Endothelial cell of umbilical vein (primary cell): ENCODE data around the gene ARHGEF6. TPM values are rescaled to one million over a fixed set of nuclear protein-coding genes. Genes with fewer than 3 reads are reported as not detected.

Experiments
- BruUV-seq: library from RNA; stranded (reverse); fragments of 400-500 nt; replicated peaks from 2 replicates; lab custom pipeline; 2021; lab: Mats Ljungman, UMichigan
- CTCF ChIA-PET: fragments of 300-600, 350-600 bp; sonication (Branson Sonifier 250); formaldehyde crosslinking; loops from one replicate; lab custom pipeline; 2021; ENCODE audit warnings: antibody characterized with exemption, inconsistent platforms; lab: Charles Lee
- POLR2A ChIA-PET: fragments of 300-600, 350-600 bp; sonication (Branson Sonifier 250); formaldehyde crosslinking; loops from one replicate; lab custom pipeline; 2021; ENCODE audit warnings: antibody characterized with exemption, inconsistent platforms; lab: Charles Lee
- DNase-seq: peaks from one replicate; pipeline ENCODE4 v3.0.0-alpha.2; 2011; ENCODE audit warnings: low read depth, low spot score
- FAIRE-seq: peaks from 2 replicates; lab custom pipeline; 2011; peaks lifted over from hg19 to GRCh38; lab: Jason Lieb, UNC
- H2AFZ ChIP-seq: 2 replicates; pipeline ENCODE4 v1.6.0; 2012; ENCODE audit warnings: low read depth, low read length, control low read depth, inconsistent platforms
- H3K27ac ChIP-seq: 2 replicates; pipeline ENCODE4 v1.5.1; 2011; ENCODE audit warnings: low read depth, mild to moderate bottlenecking, control low read depth, low read length, moderate library complexity; ENCODE audit not compliant: insufficient read depth
- H3K27me3 ChIP-seq, 2 experiments: 2 replicates each; pipeline versions ENCODE4 v1.6.0 to v1.6.1; 2011; ENCODE audit warnings: low read length in 2 of 2, mixed read lengths in 1 of 2; ENCODE audit not compliant: control insufficient read depth in 2 of 2, insufficient read depth in 2 of 2
- H3K36me3 ChIP-seq, 2 experiments: 2 replicates in 1 of 2; 3 replicates in 1 of 2; pipeline ENCODE4 v1.5.1; 2011; ENCODE audit warnings: low read length in 2 of 2, mild to moderate bottlenecking in 1 of 2, moderate library complexity in 1 of 2; ENCODE audit not compliant: control insufficient read depth in 2 of 2, insufficient read depth in 2 of 2; ENCODE audit errors: extremely low read depth in 1 of 2
- H3K4me1 ChIP-seq: 3 replicates; pipeline ENCODE4 v1.5.1; 2011; ENCODE audit warnings: mild to moderate bottlenecking, low read length; ENCODE audit not compliant: control insufficient read depth, insufficient read depth; ENCODE audit errors: extremely low read depth
- H3K4me2 ChIP-seq: 2 replicates; pipeline ENCODE4 v1.6.1; 2011; ENCODE audit warnings: low read length, control low read depth, mixed read lengths; ENCODE audit not compliant: insufficient read depth
- H3K4me3 ChIP-seq, 3 experiments: fragments of 200-600 bp in 1 of 3; sonication (generic), shearing (Covaris generic) in 1 of 3; replicated peaks in 1 of 3; 2 replicates each; pipeline ENCODE4 v1.5.1; 2011 to 2016; ENCODE audit warnings: control low read depth in 3 of 3, low read length in 3 of 3, mild to moderate bottlenecking in 2 of 3, inconsistent platforms in 1 of 3, low read depth in 1 of 3, moderate library complexity in 1 of 3; ENCODE audit not compliant: insufficient read depth in 1 of 3
- H3K79me2 ChIP-seq: 2 replicates; pipeline ENCODE4 v1.6.0; 2012; ENCODE audit warnings: low read length, inconsistent platforms; ENCODE audit not compliant: control insufficient read depth, insufficient read depth
- H3K9ac ChIP-seq: replicated peaks from 2 replicates; pipeline ENCODE3; 2011; ENCODE audit warnings: low read length, control low read depth; ENCODE audit not compliant: insufficient read depth; ENCODE audit errors: extremely low read depth
- H3K9me1 ChIP-seq: replicated peaks from 3 replicates; pipeline ENCODE4 v1.6.0; 2011; ENCODE audit warnings: mild to moderate bottlenecking, low read length; ENCODE audit not compliant: control insufficient read depth, insufficient read depth; ENCODE audit errors: extremely low read depth
- H3K9me3 ChIP-seq: replicated peaks from 2 replicates; pipeline ENCODE4 v1.5.1; 2012; ENCODE audit warnings: low read length, inconsistent platforms; ENCODE audit not compliant: control insufficient read depth, insufficient read depth
- H4K20me1 ChIP-seq: replicated peaks from 2 replicates; pipeline ENCODE3; 2011; ENCODE audit warnings: mild to moderate bottlenecking, low read length; ENCODE audit not compliant: control insufficient read depth, insufficient read depth; ENCODE audit errors: extremely low read depth
- CTCF ChIP-seq, 2 donors: IDR thresholded peaks; 1 replicate in 1 of 2; 2 replicates in 1 of 2; pipeline ENCODE4 v1.5.1; 2011; ENCODE audit warnings: low read length in 2 of 2, mild to moderate bottlenecking in 2 of 2, moderate library complexity in 2 of 2, control low read depth in 1 of 2, inconsistent platforms in 1 of 2, low read depth in 1 of 2; ENCODE audit not compliant: insufficient read depth in 1 of 2; ENCODE audit errors: extremely low read depth in 1 of 2
- GATA2 ChIP-seq: IDR thresholded peaks from 2 replicates; pipeline ENCODE4 v1.7.0; 2011; ENCODE audit warnings: low read depth, mild to moderate bottlenecking, moderate library complexity, mixed read lengths, low read length; ENCODE audit not compliant: insufficient read length, insufficient read depth
- MAX ChIP-seq: IDR thresholded peaks from 2 replicates; pipeline ENCODE4 v1.6.1; 2011; ENCODE audit not compliant: insufficient read depth, insufficient read length
- MYC ChIP-seq: IDR thresholded peaks from one replicate; pipeline ENCODE4 v1.6.1; 2011; ENCODE audit warnings: mild to moderate bottlenecking, low read depth, low read length
- POLR2AphosphoS5 ChIP-seq: IDR thresholded peaks from 2 replicates; pipeline ENCODE4 v1.6.1; 2012; ENCODE audit warnings: low read depth, mild to moderate bottlenecking, control low read depth, low read length, moderate library complexity; ENCODE audit not compliant: insufficient read depth
- dilution Hi-C: fragments of 300-500 bp; cut with MboI; formaldehyde crosslinking; loops from one replicate; pipeline ENCODE4 v1.15.0; 2019; ENCODE audit warnings: low sequenced_read_pairs; ENCODE audit not compliant: extremely low pct_ligation_motif_present
- intact Hi-C: fragments of 100-400 bp; cut with micrococcal nuclease; formaldehyde crosslinking; loops from one replicate; pipeline ENCODE4 v1.10.0; 2022
- polyA plus RNA-seq, 4 experiments: library from polyadenylated mRNA; depleted of rRNA in 3 of 4; stranded (reverse) in 3 of 4; unstranded in 1 of 4; fragments of >200 nt; gene quantifications; 2 replicates each; pipeline versions ENCODE4 v1.2.1 to v1.2.3, GENCODE V29; 2011 to 2012; ENCODE audit warnings: missing spikeins in 1 of 4
- total RNA-seq: library from RNA; stranded (reverse); gene quantifications from 2 replicates; pipeline ENCODE4 v1.2.3, GENCODE V29; 2021

Gene ARHGEF6
- total and polyA plus RNA-seq, 2 donors (not counting 3 experiments of a cell fraction or from before 2014, with no cell fraction given) = 4.9 to 6.4 TPM

- Histone ChIP-seq H2AFZ (no peak overlapping the region), H3K79me2 (no peaks in the 10 kb centered on the region), H3K36me3 (no peaks in the 10 kb centered on the region), H3K9me1 (no peaks in the 10 kb centered on the region), H4K20me1 (no peaks in the 10 kb centered on the region), H3K4me1 (no peaks in the 10 kb centered on the region), H3K4me3 (no peak overlapping the region), H3K27ac (no peak overlapping the region), H3K27me3 (no peaks in the 10 kb centered on the region), H3K9ac (no peak overlapping the region), H3K4me2 (no peak overlapping the region), H3K9me3 (no peaks in the 10 kb centered on the region)
- intact Hi-C loops = no loop called here
- no TSS peak for BruUV-seq
- ChIA-PET CTCF (no interaction called here), POLR2A (no interaction called here)
- TF ChIP-seq POLR2AphosphoS5 (no peak), MAX (no peak), CTCF (IDR thresholded peaks at IDR 0.05; ENCODE audit: extremely low read depth in 1 of 2, insufficient read depth in 1 of 2, low read depth in 1 of 2, low read length in 2 of 2) (no peak)
- no peak for DNase-seq
- dilution Hi-C loops = no loop called here
- no peak for FAIRE-seq
These were observed 28.4 kb downstream of the ARHGEF6 start for GRCh38 chrX:136752346-136752745.

- ChIA-PET CTCF (no interaction called here), POLR2A (no interaction called here)
- H3K9ac ChIP-seq = no peak overlapping the region
- H3K4me1 ChIP-seq = no peaks in the 10 kb centered on the region
- no peak overlapping the region for H3K4me2 ChIP-seq
- H3K36me3 ChIP-seq = no peaks in the 10 kb centered on the region
- H4K20me1 ChIP-seq = no peaks in the 10 kb centered on the region
- BruUV-seq = no TSS peak
- no peaks in the 10 kb centered on the region for H3K9me1 ChIP-seq
- no peak overlapping the region for H3K4me3 ChIP-seq
- H3K27me3 ChIP-seq = no peaks in the 10 kb centered on the region
- TF ChIP-seq POLR2AphosphoS5 = no peak
- TF ChIP-seq MAX = no peak
- TF ChIP-seq GATA2 = no peak
- TF ChIP-seq MYC = no peak
- TF ChIP-seq CTCF (IDR thresholded peaks at IDR 0.05; ENCODE audit: extremely low read depth in 1 of 2, insufficient read depth in 1 of 2, low read depth in 1 of 2, low read length in 2 of 2) = no peak
- no peaks in the 10 kb centered on the region for H3K79me2 ChIP-seq
- intact Hi-C loops (no loop called here), dilution Hi-C loops (no loop called here)
- no peak overlapping the region for H2AFZ ChIP-seq
- FAIRE-seq (no peak), DNase-seq (no peak)
- no peaks in the 10 kb centered on the region for H3K9me3 ChIP-seq
- H3K27ac ChIP-seq = no peak overlapping the region
These were observed 30.4 kb downstream of the ARHGEF6 start for GRCh38 chrX:136750364-136750763.
